Raji (cell line): ENCODE results near the gene ALDH3B2.
A peak's percentile ranks its signal among the peaks of the same experiment; 100 is the strongest.

Experiments used
- POLR2A ChIP-seq: IDR thresholded peaks from 2 replicates; pipeline ENCODE4 v1.6.1; 2011; ENCODE audit warnings: low read depth, low read length, control low read depth; ENCODE audit not compliant: insufficient read depth

ALDH3B2 gene

DNA sequence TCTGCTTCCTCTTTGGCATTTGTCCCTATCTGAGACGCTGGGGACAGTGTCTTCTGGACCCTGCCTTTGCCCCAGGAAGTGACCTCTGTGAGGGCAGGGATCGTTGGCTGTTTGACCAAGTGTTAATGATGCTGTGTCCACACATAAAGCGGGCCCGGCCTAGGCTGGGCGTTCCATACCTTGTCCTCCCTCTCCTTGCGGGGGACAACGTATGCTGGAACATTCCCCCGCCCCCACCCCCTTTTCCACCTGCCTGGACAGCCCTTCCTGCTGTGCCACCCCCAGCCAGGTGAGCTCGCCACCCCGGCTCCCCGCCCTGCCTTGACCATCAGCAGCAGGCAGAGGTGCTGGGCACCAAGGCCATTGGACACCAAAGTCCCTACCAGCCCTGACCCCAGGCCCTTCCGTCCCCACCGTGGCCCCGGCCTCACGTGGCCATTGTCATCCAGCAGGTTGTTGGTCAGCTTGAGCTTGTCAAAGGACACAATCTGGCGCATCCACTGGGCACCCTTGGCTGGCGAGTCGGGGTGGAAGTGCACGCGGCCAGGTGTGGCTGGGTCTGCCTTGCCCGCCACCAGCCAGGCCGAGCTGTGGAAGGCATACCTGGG lies 40.6 kb downstream of the ALDH3B2 start:
- TF ChIP-seq POLR2A, result no peak

DNA sequence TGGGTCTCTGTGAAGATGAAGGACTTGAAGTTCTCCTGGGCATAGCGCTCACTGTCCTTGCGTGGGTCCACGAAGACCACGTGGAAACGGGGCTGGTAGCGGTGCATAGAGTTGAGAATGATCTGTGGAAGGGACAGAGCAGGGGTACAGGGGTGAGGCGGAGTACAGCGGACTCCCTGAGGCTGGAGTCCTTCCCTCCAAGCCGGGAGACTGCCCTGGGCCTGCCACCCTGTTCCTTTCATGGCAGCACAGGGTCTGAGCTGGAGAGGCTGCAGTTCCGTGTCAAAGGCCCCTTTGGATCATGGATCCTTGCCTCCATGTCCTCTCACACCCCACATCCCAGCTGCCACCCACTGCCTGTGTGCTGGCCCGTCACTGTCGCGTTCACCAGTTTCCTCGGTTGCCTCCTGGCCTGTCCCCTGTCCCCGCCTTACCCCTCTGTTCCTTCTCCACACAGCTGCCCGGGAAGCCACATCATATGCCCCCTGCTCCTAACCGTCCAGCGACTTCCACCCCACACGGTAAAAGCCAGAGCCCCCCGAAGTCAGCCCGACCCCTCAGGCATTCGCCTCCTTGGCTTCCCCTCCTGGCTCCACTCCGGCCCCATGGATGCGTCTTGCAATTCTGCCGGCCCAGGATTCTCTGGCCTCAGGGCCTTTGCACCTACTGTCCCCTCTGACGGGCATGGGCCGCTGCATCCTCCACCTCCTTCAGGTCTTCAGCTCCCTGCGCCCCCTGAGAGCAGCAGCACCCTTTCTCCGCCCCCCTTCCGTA lies 41.3 kb downstream of the ALDH3B2 start:
- no peak for TF ChIP-seq POLR2A

DNA sequence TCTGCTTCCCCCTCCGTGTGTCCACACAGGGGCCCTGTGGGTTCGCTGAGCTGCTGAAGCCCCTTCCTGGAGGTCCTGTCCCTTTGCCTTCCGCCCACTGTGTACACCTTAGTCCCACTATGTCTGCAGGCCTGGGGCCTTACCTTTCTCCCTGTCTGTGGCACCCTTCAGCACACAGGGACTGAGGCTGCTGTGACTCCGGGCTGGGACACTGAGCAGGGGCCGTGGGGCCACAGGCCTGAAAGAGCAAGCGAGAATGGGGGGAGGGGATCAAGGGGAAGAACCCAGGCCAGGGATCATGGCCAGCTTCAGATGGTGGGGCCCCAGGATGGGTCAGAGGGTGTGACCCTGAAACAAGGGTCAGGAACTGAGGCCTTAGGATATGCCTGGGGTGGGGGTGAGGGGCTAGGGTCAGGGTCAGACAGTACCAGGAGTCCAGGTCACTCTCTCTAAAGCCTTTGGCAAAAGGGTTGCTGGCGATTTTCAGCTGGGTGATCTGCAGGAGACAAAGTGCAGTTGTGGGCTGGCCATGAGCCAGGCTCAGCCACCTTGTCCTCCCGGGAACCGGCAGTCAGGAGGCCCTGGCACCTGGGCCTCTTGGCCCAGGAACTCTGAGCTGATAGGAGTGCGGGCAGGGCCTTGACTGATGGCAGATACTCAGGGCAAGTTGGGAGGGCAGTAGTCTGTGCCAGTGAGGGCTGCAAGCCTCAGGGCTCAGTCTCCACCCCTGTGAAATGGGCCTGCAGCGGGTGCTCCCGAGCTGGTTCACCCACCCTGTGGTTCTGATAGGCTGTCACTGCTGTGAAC lies 42.0 kb downstream of the ALDH3B2 start:
- TF ChIP-seq POLR2A, result no peak

DNA sequence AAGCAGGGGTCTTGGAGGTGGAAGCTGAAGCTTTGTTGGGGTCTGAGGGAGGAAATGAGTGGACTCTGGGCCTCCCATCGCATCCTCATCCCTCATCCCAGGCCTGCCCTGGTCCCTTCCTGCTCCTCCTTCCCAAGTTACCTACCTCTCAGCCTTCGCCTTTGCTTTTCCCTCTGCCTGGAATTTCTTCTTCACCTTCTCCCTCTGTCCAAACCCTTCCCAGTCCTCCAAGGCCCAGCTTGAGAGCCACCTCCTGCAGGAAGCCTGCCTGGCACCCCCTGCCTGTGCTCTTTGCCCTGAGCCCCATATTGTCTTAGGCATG lies 42.6 kb downstream of the ALDH3B2 start:
- TF ChIP-seq POLR2A, result no peak

DNA sequence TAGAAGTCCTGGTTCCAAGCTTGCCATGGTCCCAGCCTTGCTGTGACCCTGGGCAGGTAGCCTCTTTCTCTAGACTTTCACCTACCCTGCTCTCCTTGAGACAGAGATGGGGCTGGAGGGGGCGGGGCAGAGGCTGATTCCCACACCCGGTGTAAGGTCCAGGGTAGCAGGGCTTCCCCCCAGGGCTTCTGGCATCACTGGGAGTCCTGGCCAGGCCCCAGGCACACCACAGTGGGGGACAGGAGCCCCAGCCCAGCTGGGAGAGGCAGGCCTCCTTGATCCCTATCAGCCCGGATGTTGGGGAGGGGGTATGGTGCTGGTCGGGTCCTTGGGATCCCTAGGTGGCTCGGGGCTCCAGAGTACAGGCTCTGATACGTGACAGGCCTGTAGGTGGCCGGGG lies 43.0 kb downstream of the ALDH3B2 start:
- no peak for TF ChIP-seq POLR2A

DNA sequence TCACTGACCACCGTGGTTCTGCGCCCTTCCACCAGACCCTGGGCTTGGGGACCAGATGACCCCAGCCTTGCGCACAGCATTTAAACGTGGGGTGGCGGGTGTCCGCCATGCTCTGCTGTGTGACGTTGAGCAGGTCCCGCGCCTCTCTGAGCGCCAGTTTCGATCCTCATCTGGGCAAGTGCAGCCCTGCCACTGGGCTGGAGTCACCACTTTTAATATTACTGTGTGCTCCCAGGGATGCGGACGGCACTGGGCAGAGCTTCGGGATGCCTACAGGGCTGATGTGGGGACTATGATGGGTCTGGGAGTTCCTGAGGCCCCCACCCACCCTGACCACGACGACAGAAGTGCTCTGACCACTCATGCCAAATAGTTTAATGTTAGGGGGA lies 43.5 kb downstream of the ALDH3B2 start:
- no peak for TF ChIP-seq POLR2A

DNA sequence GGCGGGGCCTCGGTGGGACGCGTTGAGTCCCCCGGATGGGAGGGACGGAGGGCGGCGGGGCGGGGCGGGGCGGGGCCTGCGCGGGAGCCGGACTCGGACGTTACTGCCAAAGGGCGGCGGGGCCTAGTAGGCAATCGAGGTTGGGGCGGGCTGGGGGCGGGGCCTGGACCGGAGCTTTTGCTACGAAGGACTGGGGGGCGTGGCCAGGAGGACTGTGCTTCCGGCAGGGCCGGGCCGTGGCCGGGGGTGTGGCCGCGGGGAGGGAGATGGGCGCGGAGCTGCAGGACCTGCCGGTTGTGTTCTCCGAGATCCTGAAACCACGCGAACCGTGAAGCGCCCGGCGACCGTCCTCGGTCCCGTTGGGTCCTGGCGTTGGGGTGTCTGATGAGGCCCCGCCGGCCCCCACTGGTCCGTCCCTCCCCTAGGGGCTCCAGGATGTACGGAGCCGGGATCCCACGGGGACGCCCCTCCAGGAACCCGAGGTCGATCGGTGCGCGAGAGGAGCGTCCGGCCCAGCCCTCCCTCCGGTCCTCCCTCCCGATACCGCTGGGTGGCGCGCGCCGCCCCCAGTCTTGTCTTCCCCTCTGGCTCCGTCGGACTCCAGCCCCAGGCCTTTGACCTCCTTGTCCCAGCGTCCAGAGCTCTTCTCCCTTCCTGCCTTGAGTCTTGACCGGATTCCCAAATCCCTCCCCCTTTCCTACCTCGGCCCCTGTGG lies 44.0 kb downstream of the ALDH3B2 start:
- peak; percentile 86 for TF ChIP-seq POLR2A

DNA sequence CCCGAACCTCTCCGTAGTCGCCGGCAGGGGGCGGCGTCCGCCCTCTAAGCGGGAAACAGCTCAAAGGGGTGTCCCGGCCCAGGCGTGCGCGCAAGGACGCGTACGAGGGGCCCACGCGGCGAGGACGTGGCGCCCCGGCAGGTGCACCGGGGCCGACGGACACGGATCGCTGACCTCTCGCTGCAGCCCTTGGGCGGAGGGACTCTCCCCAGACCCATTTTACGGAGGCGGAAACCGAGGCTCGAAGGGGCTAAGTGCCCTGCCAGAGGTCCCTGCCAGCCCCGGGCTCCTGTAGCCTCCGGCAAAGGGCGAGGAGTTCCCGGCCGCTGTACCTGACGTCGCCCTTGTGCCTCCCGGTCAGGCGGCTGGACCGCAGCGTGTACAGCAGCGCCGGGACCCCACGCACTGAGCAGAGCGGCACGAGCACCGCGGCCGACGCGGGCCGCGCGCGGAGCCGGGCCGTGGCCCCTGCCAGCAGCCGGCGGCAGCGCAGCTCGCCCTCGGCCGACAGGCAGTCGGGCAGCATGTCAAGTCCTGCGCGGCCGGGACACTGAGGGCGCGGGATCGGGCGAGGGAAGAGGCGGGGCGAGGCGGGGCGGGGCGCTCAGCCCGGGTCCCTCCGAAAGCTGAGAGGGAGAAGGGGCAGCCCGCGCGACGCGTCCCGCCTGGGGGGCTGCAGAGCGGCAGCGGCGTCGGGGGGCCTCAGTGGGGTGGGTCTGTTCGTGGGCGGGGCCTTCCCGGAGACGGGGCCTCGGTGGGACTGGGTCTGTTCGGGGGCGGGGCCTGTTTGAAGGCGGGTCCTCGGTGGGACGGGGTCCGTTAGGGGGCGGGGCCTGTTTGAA lies 44.8 kb downstream of the ALDH3B2 start, which contains the start of gene NUDT8:
Gene NUDT8 (minus strand): TSS at position 552 of the 842 bp plus-strand sequence. CDS start 26 bp downstream, at position 526.
- peak; percentile 79 for TF ChIP-seq POLR2A

DNA sequence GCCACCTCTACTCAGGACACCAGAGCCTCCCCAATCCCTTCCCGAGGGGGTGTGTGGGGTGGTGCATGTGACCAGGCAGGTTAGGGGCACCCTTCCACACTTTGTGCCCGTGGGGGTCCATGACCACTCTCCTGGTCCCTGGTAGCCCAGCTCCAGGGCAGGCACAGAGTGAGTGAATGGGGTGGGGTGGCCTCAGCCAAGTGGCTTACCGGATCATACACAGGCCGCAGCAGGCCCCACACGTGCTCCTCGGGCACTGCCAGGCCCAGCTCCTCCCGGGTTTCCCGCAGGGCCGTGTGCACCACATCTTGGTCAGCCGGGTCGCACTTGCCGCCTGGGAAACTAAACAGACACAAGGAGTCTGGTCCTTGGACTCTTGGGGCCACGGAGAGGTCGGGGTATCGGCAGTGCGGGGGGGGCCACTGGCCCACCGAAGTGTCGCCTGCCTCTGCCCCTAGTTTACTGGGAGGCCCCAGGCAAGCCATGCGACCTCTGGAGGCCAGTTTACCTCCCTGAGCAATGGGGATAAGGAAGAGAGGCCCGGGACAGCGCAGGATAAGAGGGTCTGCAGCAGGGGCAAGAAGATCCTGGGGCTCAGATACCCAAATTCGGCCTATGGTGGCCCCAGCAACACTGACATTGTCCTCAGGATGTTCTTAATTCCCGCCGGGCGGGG lies 45.6 kb downstream of the ALDH3B2 start:
- no peak for TF ChIP-seq POLR2A

DNA sequence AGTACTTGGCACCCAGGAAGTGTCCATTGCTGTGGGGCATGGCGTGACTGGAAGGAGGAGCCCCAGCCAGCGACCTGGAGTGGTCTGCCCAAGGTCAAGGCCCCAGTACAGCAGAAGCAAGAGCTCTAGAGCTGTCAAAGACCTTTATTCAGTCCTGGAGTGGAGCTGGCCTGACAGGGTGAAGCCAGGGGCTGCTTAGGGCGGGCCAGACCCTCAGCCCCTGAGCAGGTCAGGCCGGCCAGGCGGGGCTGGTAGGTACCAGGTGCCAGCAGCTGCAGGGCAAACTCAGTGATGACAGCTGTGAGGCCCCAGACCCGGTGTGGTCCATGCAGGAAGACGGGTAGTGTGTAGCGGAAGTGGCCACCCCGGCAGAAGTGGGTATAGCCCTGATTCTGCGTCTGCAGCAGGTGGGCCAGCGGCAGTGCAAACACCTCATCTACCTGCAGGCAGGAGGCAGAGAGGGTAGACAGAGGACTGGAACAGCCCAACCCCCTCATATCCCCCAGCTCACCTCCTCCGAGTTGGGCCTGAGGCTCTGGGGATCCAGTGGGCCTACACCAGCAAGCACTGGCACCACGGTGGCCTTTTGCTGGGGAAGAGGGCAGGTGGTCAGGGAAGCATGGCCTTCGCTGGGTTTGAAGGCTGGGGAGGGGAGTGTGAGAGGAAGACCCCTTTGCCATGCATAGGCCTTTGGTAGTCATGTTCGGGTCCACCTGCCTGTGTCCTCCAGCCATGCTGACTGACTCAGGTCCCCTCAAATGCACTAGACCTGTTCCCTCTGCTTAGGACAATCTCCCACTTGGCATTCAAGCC lies 46.4 kb downstream of the ALDH3B2 start:
- TF ChIP-seq POLR2A, result no peak

DNA sequence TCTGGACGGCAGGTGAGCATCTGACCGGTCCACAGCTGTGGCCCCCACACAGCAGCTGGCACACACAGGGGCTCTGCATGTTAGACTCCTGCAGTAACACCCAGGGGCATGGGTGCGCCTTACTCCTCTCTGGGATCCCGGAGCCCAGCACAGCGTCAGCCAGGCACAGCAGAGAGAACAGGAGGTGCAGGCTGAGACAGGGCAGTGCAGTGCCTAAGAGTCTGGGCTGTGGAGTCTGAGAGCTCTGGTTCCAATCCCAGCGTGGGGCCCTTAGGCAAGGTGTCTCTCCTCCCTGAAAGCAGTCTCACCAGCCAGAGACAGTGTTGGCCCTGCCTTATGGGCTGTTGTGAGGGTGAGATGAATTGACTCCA lies 47.0 kb downstream of the ALDH3B2 start:
- no peak for TF ChIP-seq POLR2A

DNA sequence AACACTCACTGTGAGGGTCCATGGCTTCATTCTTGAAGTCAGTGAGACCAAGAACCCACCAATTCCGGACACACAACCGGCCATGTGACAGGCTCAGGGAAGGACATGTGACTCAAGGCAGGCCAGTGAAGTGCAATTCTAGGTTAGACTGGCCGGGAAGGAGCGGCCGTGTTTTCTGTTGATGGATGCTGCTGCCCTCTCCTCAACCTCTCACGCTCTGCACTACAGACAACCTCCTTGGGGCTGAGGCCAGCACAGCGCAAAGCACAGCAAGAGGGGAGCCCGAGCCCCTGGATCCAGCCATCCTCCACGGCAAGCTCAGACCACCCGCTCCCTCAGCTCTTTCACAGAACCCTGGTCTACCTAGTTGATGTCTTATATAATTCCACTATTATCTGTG lies 47.5 kb downstream of the ALDH3B2 start:
- TF ChIP-seq POLR2A, result no peak
